HG03097 (cell line): ENCODE data around the gene SKOR1.

Experiments
- ATAC-seq: cut with Tn5 transposase; IDR thresholded peaks from one replicate; pipeline ENCODE4 v1.9.1; 2021; ENCODE audit not compliant: unreplicated experiment, low FRiP score

Gene SKOR1

GRCh38 chr15:67794832-67795574 is 30.3 kb upstream of the SKOR1 start:
- no peak for ATAC-seq

- ATAC-seq, result no peak
Measured at GRCh38 chr15:67796196-67797127, 28.8 kb upstream of the SKOR1 start.

- no peak for ATAC-seq
Measured at GRCh38 chr15:67799801-67800205, 25.5 kb upstream of the SKOR1 start.

GRCh38 chr15:67801142-67801541 is 24.2 kb upstream of the SKOR1 start:
- no peak for ATAC-seq

GRCh38 chr15:67801926-67802914 is 23.1 kb upstream of the SKOR1 start:
- no peak for ATAC-seq

GRCh38 chr15:67803299-67803698 is 22.0 kb upstream of the SKOR1 start:
- no peak for ATAC-seq

- ATAC-seq, result no peak
Measured at GRCh38 chr15:67803996-67804843, 21.1 kb upstream of the SKOR1 start.

- no peak for ATAC-seq
Measured at GRCh38 chr15:67805008-67805665, 20.2 kb upstream of the SKOR1 start.

GRCh38 chr15:67805666-67806516 is 19.4 kb upstream of the SKOR1 start:
- no peak for ATAC-seq

GRCh38 chr15:67806536-67806935 is 18.8 kb upstream of the SKOR1 start:
- no peak for ATAC-seq

- ATAC-seq, result no peak
Measured at GRCh38 chr15:67807141-67807540, 18.2 kb upstream of the SKOR1 start.

- no peak for ATAC-seq
Measured at GRCh38 chr15:67807836-67808235, 17.5 kb upstream of the SKOR1 start.

GRCh38 chr15:67808821-67809220 is 16.5 kb upstream of the SKOR1 start:
- ATAC-seq, result no peak

GRCh38 chr15:67809441-67809840 is 15.9 kb upstream of the SKOR1 start:
- no peak for ATAC-seq

- no peak for ATAC-seq
Measured at GRCh38 chr15:67809866-67810265, 15.4 kb upstream of the SKOR1 start.

GRCh38 chr15:67812241-67812644 is 13.1 kb upstream of the SKOR1 start:
- no peak for ATAC-seq

GRCh38 chr15:67813104-67813634 is 12.1 kb upstream of the SKOR1 start:
- no peak for ATAC-seq

GRCh38 chr15:67815036-67815592 is 10.2 kb upstream of the SKOR1 start:
- no peak for ATAC-seq
